Activated CD4-positive, CD25-positive, alpha-beta regulatory T cell treated with anti-CD3 and anti-CD28 coated beads, Interleukin-2, amount 50 U/mL, for 24 hours (primary cell): ENCODE data around the gene HIVEP1.

Experiments
- ATAC-seq, 2 donors: fragments of 150-1000 bp; cut with Tn5 transposase; one replicate each; pipeline ENCODE4 v1.10.0; 2021; ENCODE audit warnings: mild to moderate bottlenecking in 1 of 2, moderate library complexity in 1 of 2

HIVEP1 gene

GRCh38 chr6:12200015-12200564 lies 188.0 kb downstream of the HIVEP1 start:
- no peak for ATAC-seq

GRCh38 chr6:12200761-12201160 lies 188.6 kb downstream of the HIVEP1 start:
- ATAC-seq: no peak

- no peak for ATAC-seq
These were observed 190.9 kb downstream of the HIVEP1 start for GRCh38 chr6:12203001-12203400.

GRCh38 chr6:12208190-12208589 lies 196.1 kb downstream of the HIVEP1 start:
- no peak for ATAC-seq

- ATAC-seq: no peak
These were observed 196.6 kb downstream of the HIVEP1 start for GRCh38 chr6:12208673-12209072.
